CD4-positive, alpha-beta T cell treated with Interleukin-17A for 4 hours (primary cell): ENCODE data around the gene ARHGEF5.
"Not testable (repeated sequence)": the region's sequence is repeated elsewhere in the genome, so short reads cannot be mapped to it uniquely, and the experiment has no call there.

Experiments
- DNase-seq: peaks from one replicate; pipeline ENCODE4 v3.0.0-alpha.2; 2020; ENCODE audit warnings: mixed read lengths

ARHGEF5 gene

GRCh38 chr7:144355176-144355822, at the start of gene ARHGEF5:
TSS of gene ARHGEF5 (plus strand) at chr7:144355402. CDS start at chr7:144362670, 7,268 bp downstream.
- not testable (repeated sequence) for DNase-seq

GRCh38 chr7:144309702-144310101, 45.5 kb upstream of the ARHGEF5 start:
- not testable (repeated sequence) for DNase-seq

DNA sequence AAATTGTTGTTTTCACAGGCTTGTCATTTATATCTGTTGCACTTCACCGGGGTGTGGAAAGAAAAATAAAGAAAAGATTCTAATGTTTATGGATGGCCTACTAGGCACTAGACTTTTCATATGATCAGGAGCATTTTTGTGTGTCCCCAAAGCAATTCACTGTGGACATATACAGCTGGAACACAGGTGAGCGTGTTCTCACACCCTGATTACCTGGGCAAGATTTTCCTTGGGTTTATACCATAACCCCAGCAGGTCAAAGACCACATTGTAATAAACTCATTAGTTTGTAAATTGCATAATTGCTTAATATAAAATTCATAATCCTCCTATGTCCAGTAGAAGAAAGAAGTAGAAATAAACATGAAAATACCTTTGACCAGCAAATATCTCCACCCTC, 44.0 kb upstream of the ARHGEF5 start:
- not testable (repeated sequence) for DNase-seq

- DNase-seq = not testable (repeated sequence)
Measured at GRCh38 chr7:144311872-144312469, 43.2 kb upstream of the ARHGEF5 start, which contains the start of gene OR2A1. TSS of gene OR2A1 (plus strand) at chr7:144312419. CDS start at chr7:144318125, 5,706 bp downstream.

- not testable (repeated sequence) for DNase-seq
Measured at GRCh38 chr7:144317537-144317936, 37.7 kb upstream of the ARHGEF5 start.

GRCh38 chr7:144319547-144319946, 35.7 kb upstream of the ARHGEF5 start:
- not testable (repeated sequence) for DNase-seq

- not testable (repeated sequence) for DNase-seq
Measured at GRCh38 chr7:144321677-144322206, 33.5 kb upstream of the ARHGEF5 start.

GRCh38 chr7:144323359-144323758, 31.8 kb upstream of the ARHGEF5 start:
- DNase-seq = not testable (repeated sequence)

DNA sequence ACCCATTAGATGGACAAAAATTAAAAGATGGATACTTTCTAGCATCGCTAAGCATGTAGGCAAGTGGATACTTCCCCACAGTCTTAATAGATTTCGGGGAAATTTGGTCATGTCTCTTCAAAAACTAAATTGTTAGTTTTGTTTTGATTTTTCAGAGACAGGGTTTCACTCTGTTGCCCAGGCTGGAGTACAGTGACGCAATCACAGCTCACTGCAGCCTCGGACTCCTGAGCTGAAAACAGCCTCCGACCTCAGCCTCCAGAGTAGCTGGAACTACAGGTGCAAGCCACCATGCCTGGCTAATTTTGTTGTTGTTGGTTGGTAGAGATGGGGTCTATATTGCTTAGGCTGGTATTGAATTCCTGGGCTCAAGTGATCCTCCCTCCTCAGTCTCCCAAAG, 29.3 kb upstream of the ARHGEF5 start:
- DNase-seq = not testable (repeated sequence)

- DNase-seq = not testable (repeated sequence)
Measured at GRCh38 chr7:144330044-144330443, 25.2 kb upstream of the ARHGEF5 start.

DNA sequence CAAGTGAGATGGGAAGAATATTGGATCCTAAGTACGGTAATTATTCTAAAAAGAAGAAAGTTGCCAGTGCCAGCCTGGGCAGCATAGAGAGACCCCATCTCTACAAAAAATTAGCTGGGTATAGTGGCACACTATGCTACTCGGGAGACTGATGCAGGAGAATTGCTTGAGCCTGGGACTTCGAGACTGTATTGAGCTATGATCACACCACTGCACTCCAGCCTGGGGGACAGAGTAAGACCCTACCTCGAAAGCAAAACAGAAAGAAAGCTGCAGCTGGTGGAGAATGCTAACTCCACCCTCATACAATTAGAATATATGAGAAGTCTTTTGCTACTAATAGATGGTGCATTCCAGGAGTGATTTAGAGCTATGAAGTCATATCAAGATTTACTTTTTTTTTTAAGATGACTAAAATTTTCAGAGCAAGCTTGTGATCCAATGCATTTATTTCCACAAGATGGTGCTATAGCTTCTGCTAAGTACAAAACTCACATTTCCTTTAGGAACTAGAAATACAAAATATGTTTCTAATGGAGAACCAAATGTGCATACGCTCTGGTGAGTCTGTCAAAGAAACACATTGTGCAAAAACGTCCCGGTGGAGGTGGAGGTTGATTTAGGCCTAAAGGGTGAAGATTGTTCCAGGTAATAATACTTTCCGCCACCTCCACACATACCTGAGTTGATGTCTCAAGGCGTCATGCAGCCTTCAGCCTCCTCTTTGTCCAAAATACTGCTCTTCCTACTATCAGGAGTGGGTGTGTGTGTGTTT, 23.8 kb upstream of the ARHGEF5 start:
- DNase-seq = not testable (repeated sequence)

DNA sequence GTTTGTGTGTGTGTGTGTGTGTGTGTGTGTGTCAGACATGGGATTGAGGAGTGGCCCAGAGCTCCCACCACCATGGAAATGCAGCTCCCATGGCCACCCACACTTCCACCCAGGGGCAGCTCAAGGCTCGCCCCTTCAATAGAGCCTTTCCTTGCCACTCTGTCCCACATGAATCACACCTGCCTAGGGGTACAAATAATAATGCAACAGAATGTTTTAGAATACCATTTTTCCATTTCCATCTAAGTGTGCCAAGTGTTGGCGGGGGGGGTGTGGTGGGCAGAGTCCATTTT, 23.3 kb upstream of the ARHGEF5 start:
- DNase-seq = not testable (repeated sequence)

DNA sequence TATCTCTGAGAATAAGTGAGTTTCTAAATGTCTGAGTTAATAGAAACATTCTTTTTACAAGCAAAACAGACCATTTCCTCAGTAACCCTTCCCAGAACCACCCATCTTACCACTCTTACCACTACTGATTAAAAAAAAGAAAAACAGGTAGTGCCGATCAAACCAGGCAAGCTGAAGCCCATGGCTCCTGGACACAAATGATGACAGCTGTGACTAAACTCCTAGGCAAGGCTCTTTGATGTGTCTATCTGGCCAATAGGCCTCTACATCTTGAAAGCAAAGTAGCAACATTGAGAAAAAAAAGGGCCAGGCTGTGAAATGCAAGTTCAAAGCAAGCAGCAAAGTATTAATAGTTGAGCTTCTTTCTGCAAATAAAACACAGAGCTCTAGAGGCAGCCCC, 6.6 kb upstream of the ARHGEF5 start:
- DNase-seq = not testable (repeated sequence)

GRCh38 chr7:144351667-144352066, 3.5 kb upstream of the ARHGEF5 start:
- not testable (repeated sequence) for DNase-seq

- not testable (repeated sequence) for DNase-seq
Measured at GRCh38 chr7:144356185-144356584, 983 bp downstream of the ARHGEF5 start.

GRCh38 chr7:144356860-144357259, 1.7 kb downstream of the ARHGEF5 start:
- DNase-seq = not testable (repeated sequence)

DNA sequence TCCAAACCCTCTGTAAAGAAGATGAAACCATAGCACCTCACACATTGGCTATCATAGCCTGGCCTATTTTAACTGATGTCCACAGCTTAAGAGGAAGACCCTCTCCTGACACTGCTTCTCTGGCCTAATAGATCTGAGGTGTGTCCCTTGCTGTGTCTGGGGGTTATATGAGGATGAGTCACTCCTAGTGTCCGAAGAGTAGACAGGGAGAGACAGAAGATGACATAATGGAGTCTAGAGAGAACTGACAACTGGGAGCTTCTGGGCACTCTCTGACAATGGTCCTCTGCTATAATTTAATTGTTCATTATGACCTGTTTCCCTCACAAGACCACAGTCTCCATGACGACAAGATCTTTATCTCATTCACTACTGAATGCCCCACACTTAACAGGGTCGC, 6.9 kb downstream of the ARHGEF5 start:
- not testable (repeated sequence) for DNase-seq

GRCh38 chr7:144365523-144365922, 10.3 kb downstream of the ARHGEF5 start:
- not testable (repeated sequence) for DNase-seq

- DNase-seq = not testable (repeated sequence)
Measured at GRCh38 chr7:144367250-144367649, 12.0 kb downstream of the ARHGEF5 start.

GRCh38 chr7:144369221-144369620, 14.0 kb downstream of the ARHGEF5 start:
- DNase-seq = not testable (repeated sequence)

DNA sequence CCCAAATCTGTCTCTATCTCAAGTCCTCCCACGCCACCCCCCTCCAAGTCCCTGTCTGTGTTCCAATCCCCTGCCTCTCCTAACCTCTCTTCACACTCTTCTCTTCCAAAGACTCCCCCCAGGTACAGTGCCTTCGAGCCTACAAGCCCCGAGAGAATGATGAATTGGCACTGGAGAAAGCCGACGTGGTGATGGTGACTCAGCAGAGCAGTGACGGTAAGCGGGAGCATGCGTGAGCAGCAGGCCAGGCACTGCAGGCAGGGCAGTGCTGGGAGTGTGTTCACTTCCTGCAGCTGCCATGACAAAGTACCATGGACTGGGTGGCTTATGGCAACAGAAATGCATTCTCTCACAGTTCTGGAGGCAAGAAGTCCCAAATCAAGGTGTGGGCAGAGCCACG, 23.4 kb downstream of the ARHGEF5 start:
- no peak for DNase-seq

- DNase-seq = no peak
Measured at GRCh38 chr7:144379776-144380384, 24.7 kb downstream of the ARHGEF5 start.

- DNase-seq = no peak
Measured at GRCh38 chr7:144384071-144384470, 28.9 kb downstream of the ARHGEF5 start.
